OCI-LY3 (cell line): Measurements from ENCODE around the gene IQSEC1.

Source experiments
- EZH2phosphoT487 ChIP-seq: fragments of 200-600 bp; shearing (Covaris generic); IDR thresholded peaks from 2 replicates; pipeline ENCODE4 v1.6.1; 2018; ENCODE audit warnings: antibody characterized with exemption, mixed run types, low read depth
- TF ChIP-seq, protein P1 (sequence below): fragments of 200-600, 300-600 bp; sonication (generic); IDR thresholded peaks from 2 replicates; pipeline ENCODE4 v1.5.1; 2014; ENCODE audit warnings: antibody characterized with exemption, low read length, low read depth

GRCh38 chr3:12990306-12990705 lies 82.9 kb downstream of the IQSEC1 start:
- no peak for TF ChIP-seq EZH2phosphoT487
- TF ChIP-seq, protein P1, sequence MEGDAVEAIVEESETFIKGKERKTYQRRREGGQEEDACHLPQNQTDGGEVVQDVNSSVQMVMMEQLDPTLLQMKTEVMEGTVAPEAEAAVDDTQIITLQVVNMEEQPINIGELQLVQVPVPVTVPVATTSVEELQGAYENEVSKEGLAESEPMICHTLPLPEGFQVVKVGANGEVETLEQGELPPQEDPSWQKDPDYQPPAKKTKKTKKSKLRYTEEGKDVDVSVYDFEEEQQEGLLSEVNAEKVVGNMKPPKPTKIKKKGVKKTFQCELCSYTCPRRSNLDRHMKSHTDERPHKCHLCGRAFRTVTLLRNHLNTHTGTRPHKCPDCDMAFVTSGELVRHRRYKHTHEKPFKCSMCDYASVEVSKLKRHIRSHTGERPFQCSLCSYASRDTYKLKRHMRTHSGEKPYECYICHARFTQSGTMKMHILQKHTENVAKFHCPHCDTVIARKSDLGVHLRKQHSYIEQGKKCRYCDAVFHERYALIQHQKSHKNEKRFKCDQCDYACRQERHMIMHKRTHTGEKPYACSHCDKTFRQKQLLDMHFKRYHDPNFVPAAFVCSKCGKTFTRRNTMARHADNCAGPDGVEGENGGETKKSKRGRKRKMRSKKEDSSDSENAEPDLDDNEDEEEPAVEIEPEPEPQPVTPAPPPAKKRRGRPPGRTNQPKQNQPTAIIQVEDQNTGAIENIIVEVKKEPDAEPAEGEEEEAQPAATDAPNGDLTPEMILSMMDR: no peak
